Renal cortex interstitium (tissue), 11 donors: ENCODE results near the gene TAS2R50. TPM values are rescaled to one million over a fixed set of nuclear protein-coding genes. Genes with fewer than 3 reads are reported as not detected.

Experiments
- DNase-seq, 11 donors: peaks; one replicate each; pipeline ENCODE4 v3.0.0-alpha.2; 2013; ENCODE audit warnings: low read depth in 9 of 11, low spot score in 4 of 11; ENCODE audit errors: extremely low read depth in 1 of 11
- polyA plus RNA-seq, 3 donors: library from polyadenylated mRNA; unstranded; fragments of 120-200 nt; gene quantifications; one replicate each; pipeline ENCODE4 v1.2.1, GENCODE V29; 2013; ENCODE audit not compliant: insufficient read length in 3 of 3

TAS2R50 gene
- polyA plus RNA-seq, 3 donors: 0.20 TPM; not detected in 2

- no peak for DNase-seq
Measured at GRCh38 chr12:10960211-10960610, 26.5 kb downstream of the TAS2R50 start.

DNA sequence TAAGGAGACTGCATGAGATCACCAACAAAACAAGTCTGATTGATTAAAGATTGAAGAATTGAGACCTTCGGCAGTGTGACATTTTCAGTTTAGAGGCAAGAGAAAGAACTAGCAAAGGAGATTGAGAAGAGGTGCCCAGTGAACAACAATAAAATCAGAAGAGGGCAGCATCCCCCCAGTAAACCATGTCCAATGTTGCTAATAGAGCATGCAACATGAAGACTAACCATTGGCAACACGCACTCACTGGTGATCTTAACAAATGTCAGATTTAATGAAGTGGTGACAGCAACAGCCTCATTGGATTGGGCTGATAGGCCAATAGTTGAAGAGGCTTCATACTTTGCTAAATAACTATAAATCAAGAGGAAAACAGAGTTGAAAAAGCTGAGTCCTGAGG is 26.9 kb downstream of the TAS2R50 start:
- no peak for DNase-seq

DNA sequence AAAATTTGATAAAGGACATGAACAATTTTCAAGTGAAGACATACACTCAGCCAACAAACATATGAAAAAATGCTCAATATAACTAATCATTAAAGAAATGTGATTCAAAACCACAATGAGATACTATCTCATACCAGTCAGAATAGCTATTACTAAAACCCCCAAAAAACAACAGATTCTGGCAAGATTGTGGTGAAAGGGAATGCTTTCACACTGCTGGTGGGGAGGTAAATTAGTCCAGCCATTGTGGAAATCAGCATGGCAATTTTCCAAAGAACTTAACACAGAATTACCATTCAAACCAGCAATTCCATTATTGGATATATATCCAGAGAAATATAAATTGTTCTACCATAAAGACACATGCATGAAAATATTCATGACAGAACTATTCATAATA is 29.0 kb downstream of the TAS2R50 start:
- no peak for DNase-seq

- no peak for DNase-seq
Measured at GRCh38 chr12:10956085-10956484, 30.6 kb downstream of the TAS2R50 start.

- no peak for DNase-seq
Measured at GRCh38 chr12:10952645-10953044, 34.1 kb downstream of the TAS2R50 start.

GRCh38 chr12:10943167-10943566 is 43.5 kb downstream of the TAS2R50 start:
- no peak for DNase-seq

GRCh38 chr12:10941916-10942607 is 44.6 kb downstream of the TAS2R50 start:
- no peak for DNase-seq

GRCh38 chr12:10941369-10941768 is 45.3 kb downstream of the TAS2R50 start:
- no peak for DNase-seq

- DNase-seq: no peak
Measured at GRCh38 chr12:10940389-10940788, 46.3 kb downstream of the TAS2R50 start.

DNA sequence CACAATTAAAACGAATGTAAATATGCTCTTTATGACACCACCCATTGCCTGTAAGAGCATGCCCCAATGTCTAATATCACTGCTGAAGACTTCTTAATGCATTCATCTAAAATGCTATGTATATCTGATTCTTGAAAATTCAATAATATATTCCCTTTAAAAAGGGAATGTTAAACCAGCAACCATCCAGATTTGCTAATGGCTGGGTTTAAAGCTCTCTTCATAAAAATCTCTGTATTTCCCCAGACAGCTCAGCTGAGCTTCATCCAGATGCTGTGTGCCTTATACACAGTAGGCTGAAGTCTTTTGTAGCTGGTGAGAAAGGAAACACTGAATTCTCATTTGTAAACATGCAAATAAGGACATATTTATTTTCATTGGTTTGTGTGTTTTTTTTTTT is 47.5 kb downstream of the TAS2R50 start, which contains the start of gene TAS2R14:
Gene TAS2R14 (minus strand): TSS at position 101 of the 400 bp plus-strand sequence. CDS start 56 bp downstream, at position 45.
- DNase-seq: no peak

DNA sequence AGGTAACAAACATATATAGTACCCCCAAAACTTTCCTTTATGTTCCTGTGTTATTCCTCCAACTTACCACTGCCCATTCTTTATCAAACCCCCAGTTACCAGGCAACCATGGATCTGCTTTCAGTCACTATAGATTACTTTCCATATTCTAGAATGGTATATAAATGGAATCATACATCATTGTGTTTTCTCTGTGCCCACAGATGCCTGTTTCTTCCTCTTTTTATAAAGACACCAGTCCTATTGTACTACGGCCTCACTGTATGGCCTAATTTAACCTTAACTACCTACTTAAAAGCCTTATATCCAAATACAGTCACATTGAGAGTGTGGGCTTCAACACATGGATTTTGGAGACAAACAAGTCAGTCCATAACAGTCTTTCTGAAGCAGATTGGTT is 50.2 kb downstream of the TAS2R50 start:
- no peak for DNase-seq

Other genes with a start within 250 kb of the TAS2R50 start
- not detected for gene TAS2R7, start 184.3 kb downstream of the TAS2R50 start, polyA plus RNA-seq
- gene TAS2R8, start 179.6 kb downstream of the TAS2R50 start, polyA plus RNA-seq: not detected
- gene TAS2R9, start 176.7 kb downstream of the TAS2R50 start, polyA plus RNA-seq: not detected
- gene TAS2R10, start 160.6 kb downstream of the TAS2R50 start, polyA plus RNA-seq: 1 to 10 TPM; 2.2 to 3.3 (median 2.7) TPM
- 10 to 100 TPM in 1 of 3 donors, 1 to 10 TPM in 2; 5.6 to 14.4 (median 8.8) TPM for gene PRR4, start 137.4 kb downstream of the TAS2R50 start, polyA plus RNA-seq
- 10 to 100 TPM; 13.0 to 18.0 (median 15.2) TPM for gene PRH1, start 102.7 kb downstream of the TAS2R50 start, polyA plus RNA-seq
- under 1 TPM in 1 of 3 donors, not detected in 2; 0.24 TPM for gene TAS2R13, start 77.3 kb downstream of the TAS2R50 start, polyA plus RNA-seq
- under 1 TPM in 2 of 3 donors, not detected in 1; 0.56 TPM for gene PRH2, start 57.7 kb downstream of the TAS2R50 start, polyA plus RNA-seq
- 1 to 10 TPM; 3.0 to 6.0 (median 3.1) TPM for gene TAS2R14, start 47.6 kb downstream of the TAS2R50 start, polyA plus RNA-seq
- 1 to 10 TPM; 1.1 to 4.0 (median 1.9) TPM for gene TAS2R20, start 11.4 kb upstream of the TAS2R50 start, polyA plus RNA-seq
- gene TAS2R19, start 35.7 kb upstream of the TAS2R50 start, polyA plus RNA-seq: 1 to 10 TPM; 1.1 to 2.5 (median 1.8) TPM
- 1 to 10 TPM; 1.1 to 2.9 (median 1.4) TPM for gene TAS2R31, start 44.5 kb upstream of the TAS2R50 start, polyA plus RNA-seq
- not detected for gene TAS2R46, start 75.4 kb upstream of the TAS2R50 start, polyA plus RNA-seq
- under 1 TPM; 0.19 to 0.54 (median 0.20) TPM for gene TAS2R43, start 105.4 kb upstream of the TAS2R50 start, polyA plus RNA-seq
- under 1 TPM; 0.12 to 0.23 (median 0.22) TPM for gene TAS2R30, start 147.7 kb upstream of the TAS2R50 start, polyA plus RNA-seq
- gene SMIM10L1, start 184.3 kb upstream of the TAS2R50 start, polyA plus RNA-seq: 10 to 100 TPM; 14.9 to 18.5 (median 17.9) TPM
- gene TAS2R42, start 200.0 kb upstream of the TAS2R50 start, polyA plus RNA-seq: under 1 TPM in 1 of 3 donors, not detected in 2; 0.10 TPM